ENCODE data around the gene SON. TPM values are rescaled to one million over a fixed set of nuclear protein-coding genes. Genes with fewer than 3 reads are reported as not detected.

The SON gene
- total RNA-seq, 1 experiment from 2014 or later, result 329 TPM

GRCh38 chr21:33559813-33560212 is 17.0 kb downstream of the SON start:
- H3K9ac ChIP-seq (ENCODE audit: extremely low read depth, insufficient read length, low read length), result no peak overlapping the region
- H3K4me3 Mint-ChIP-seq, result no peak overlapping the region
- peaks cover 7% of the 10 kb centered on the region for H3K79me1 ChIP-seq (ENCODE audit: insufficient read depth, low read depth, low read length, poor library complexity, severe bottlenecking)
- H3K4me1 ChIP-seq (ENCODE audit: insufficient read depth, low read length), result no peaks in the 10 kb centered on the region
- H4K91ac ChIP-seq (ENCODE audit: insufficient read length, low read depth, low read length), result no peak overlapping the region
- no peak for DNase-seq
- no peak overlapping the region for H2BK120ac ChIP-seq (ENCODE audit: low read depth, low read length, poor library complexity, severe bottlenecking)
- no peak overlapping the region for H3K27ac ChIP-seq (ENCODE audit: insufficient read length, low read depth, low read length)
- H3K4ac ChIP-seq (ENCODE audit: low read depth, low read length), result no peak overlapping the region
- H2AK5ac ChIP-seq (ENCODE audit: insufficient read length, low read length), result no peak overlapping the region
- H3K9me3 Mint-ChIP-seq, result no peaks in the 10 kb centered on the region
- H3K4me2 ChIP-seq (ENCODE audit: insufficient read depth, insufficient read length, low read length), result no peak overlapping the region
- H3T11ph ChIP-seq (ENCODE audit: low read length), result no peak overlapping the region
- peak overlapping the region in 1 of 3 experiments; percentile 80; a peak in 1 of 7 replicates for H3K27ac Mint-ChIP-seq
- H2BK15ac ChIP-seq (ENCODE audit: low read depth, low read length), result no peak overlapping the region
- H3K9me3 ChIP-seq (ENCODE audit: control insufficient read depth, low read depth, low read length), result no peaks in the 10 kb centered on the region
- no peaks in the 10 kb centered on the region for H3K27me3 Mint-ChIP-seq (ENCODE audit: low read depth)
- no peak for TF ChIP-seq CTCF (conservative IDR thresholded peaks at IDR 0.05)
- H3K27me3 ChIP-seq (ENCODE audit: insufficient read depth, low read length), result no peaks in the 10 kb centered on the region
- H3K56ac ChIP-seq (ENCODE audit: insufficient read length, low read depth, low read length), result no peak overlapping the region
- no peak overlapping the region for H2AFZ ChIP-seq (ENCODE audit: low read length)
- peaks cover 5% of the 10 kb centered on the region in 2 experiments for H3K4me1 Mint-ChIP-seq
- no peak overlapping the region for H3K14ac ChIP-seq (ENCODE audit: insufficient read depth, low read length)
- peaks cover 2% of the 10 kb centered on the region; the same call in 1 of the 2 replicates for H3K79me2 ChIP-seq (ENCODE audit: insufficient read depth, low read length)
- no peak overlapping the region for H3K18ac ChIP-seq (ENCODE audit: insufficient read length, low read depth, low read length)
- H3K23ac ChIP-seq (ENCODE audit: insufficient read length, low read depth, low read length), result no peak overlapping the region
- no CpG with 5 or more reads among the region's 10 CpGs for WGBS (ENCODE audit: extremely low coverage, insufficient read length, low lambda C conversion rate)
- H2BK5ac ChIP-seq (ENCODE audit: insufficient read length, low read length), result no peak overlapping the region
- peaks cover 56 to 83% (median 77%) of the 10 kb centered on the region in 3 experiments; a peak in 6 of 7 replicates for H3K36me3 Mint-ChIP-seq (ENCODE audit: insufficient read depth in 1 of 3, low read depth in 3 of 3)
- no peaks in the 10 kb centered on the region for H3K23me2 ChIP-seq (ENCODE audit: insufficient read length, low read depth, low read length, poor library complexity, severe bottlenecking)
- no peak overlapping the region for H4K8ac ChIP-seq (replicated peaks; ENCODE audit: insufficient read length, low read depth, low read length)
- H4K20me1 ChIP-seq (ENCODE audit: control insufficient read depth, insufficient read depth, insufficient read length), result no peaks in the 10 kb centered on the region
- no peak overlapping the region for H2BK20ac ChIP-seq (ENCODE audit: low read depth, low read length, poor library complexity, severe bottlenecking)
- H4K5ac ChIP-seq (ENCODE audit: insufficient read length, low read depth, low read length), result no peak overlapping the region
- no peak overlapping the region for H2BK12ac ChIP-seq (ENCODE audit: insufficient read length, low read depth, low read length)
